SU-DHL-6 (cell line): ENCODE data around the gene HIBCH.

Source experiments
- H2AFZ ChIP-seq: fragments of 200-600 bp; sonication (generic); 2 replicates; pipeline ENCODE4 v1.6.1; 2014; ENCODE audit warnings: low read depth, mild to moderate bottlenecking, moderate library complexity, mixed read lengths, antibody characterized with exemption, low read length; ENCODE audit not compliant: severe bottlenecking
- H3F3A ChIP-seq: fragments of 200-600 bp; shearing (Covaris generic); 2 replicates; pipeline ENCODE4 v1.6.0; 2016; ENCODE audit warnings: antibody characterized with exemption, mild to moderate bottlenecking; ENCODE audit not compliant: insufficient read depth
- H3K27ac ChIP-seq: fragments of 200-600 bp; sonication (generic); 2 replicates; pipeline ENCODE4 v1.5.1; 2016; ENCODE audit warnings: low read depth, mild to moderate bottlenecking, low read length, moderate library complexity, mixed read lengths
- H3K27me3 ChIP-seq: fragments of 200-600 bp; sonication (generic), shearing (Covaris generic); 2 replicates; pipeline ENCODE4 v1.6.0; 2014; ENCODE audit warnings: mild to moderate bottlenecking, low read length
- H3K36me3 ChIP-seq: fragments of 200-600 bp; sonication (generic); 2 replicates; pipeline ENCODE4 v1.6.1; 2014; ENCODE audit warnings: mild to moderate bottlenecking, low read length, mixed read lengths
- H3K4me2 ChIP-seq: fragments of 300-600, 200-600 bp; shearing (Covaris generic), sonication (generic); 2 replicates; pipeline ENCODE4 v1.6.0; 2014; ENCODE audit warnings: low read length, low read depth, mild to moderate bottlenecking; ENCODE audit not compliant: poor library complexity, severe bottlenecking
- H3K4me3 ChIP-seq: fragments of 200-600 bp; sonication (generic); 2 replicates; pipeline ENCODE4 v1.5.1; 2014; ENCODE audit warnings: antibody characterized with exemption, low read length, mild to moderate bottlenecking, mixed read lengths; ENCODE audit not compliant: insufficient read depth, poor library complexity, severe bottlenecking
- H3K79me2 ChIP-seq: fragments of 200-600 bp; sonication (generic); 2 replicates; pipeline ENCODE4 v1.6.1; 2014; ENCODE audit warnings: mild to moderate bottlenecking, low read length, moderate library complexity; ENCODE audit not compliant: insufficient read depth
- H3K9ac ChIP-seq: fragments of 200-600 bp; sonication (generic); 2 replicates; pipeline ENCODE4 v1.7.0; 2014; ENCODE audit warnings: mild to moderate bottlenecking, low read length
- H3K9me2 ChIP-seq: fragments of 200-600 bp; sonication (generic); replicated peaks from 2 replicates; pipeline ENCODE4 v1.6.1; 2014; ENCODE audit warnings: low read length; ENCODE audit not compliant: insufficient read depth
- H3K9me3 ChIP-seq: fragments of 200-600 bp; sonication (generic); 2 replicates; pipeline ENCODE4 v1.6.1; 2014; ENCODE audit warnings: low read length, mixed read lengths; ENCODE audit not compliant: insufficient read depth
- H4K20me1 ChIP-seq: fragments of 200-600 bp; sonication (generic); 2 replicates; pipeline ENCODE4 v1.6.1; 2014; ENCODE audit warnings: low read depth, mild to moderate bottlenecking, antibody characterized with exemption, low read length, moderate library complexity, mixed read lengths
- EZH2phosphoT487 ChIP-seq: fragments of 200-600 bp; sonication (generic), shearing (Covaris generic); conservative IDR thresholded peaks from 2 replicates; pipeline ENCODE4 v1.6.1; 2018; ENCODE audit warnings: mild to moderate bottlenecking, antibody characterized with exemption, low read length, moderate library complexity, mixed read lengths
- TF ChIP-seq, protein P1 (sequence below): fragments of 200-600 bp; sonication (generic); IDR thresholded peaks from one replicate; pipeline ENCODE4 v1.5.1; 2017; ENCODE audit warnings: antibody characterized with exemption, mild to moderate bottlenecking, low read length, moderate library complexity; ENCODE audit not compliant: insufficient read depth, poor library complexity, severe bottlenecking

The HIBCH gene

DNA sequence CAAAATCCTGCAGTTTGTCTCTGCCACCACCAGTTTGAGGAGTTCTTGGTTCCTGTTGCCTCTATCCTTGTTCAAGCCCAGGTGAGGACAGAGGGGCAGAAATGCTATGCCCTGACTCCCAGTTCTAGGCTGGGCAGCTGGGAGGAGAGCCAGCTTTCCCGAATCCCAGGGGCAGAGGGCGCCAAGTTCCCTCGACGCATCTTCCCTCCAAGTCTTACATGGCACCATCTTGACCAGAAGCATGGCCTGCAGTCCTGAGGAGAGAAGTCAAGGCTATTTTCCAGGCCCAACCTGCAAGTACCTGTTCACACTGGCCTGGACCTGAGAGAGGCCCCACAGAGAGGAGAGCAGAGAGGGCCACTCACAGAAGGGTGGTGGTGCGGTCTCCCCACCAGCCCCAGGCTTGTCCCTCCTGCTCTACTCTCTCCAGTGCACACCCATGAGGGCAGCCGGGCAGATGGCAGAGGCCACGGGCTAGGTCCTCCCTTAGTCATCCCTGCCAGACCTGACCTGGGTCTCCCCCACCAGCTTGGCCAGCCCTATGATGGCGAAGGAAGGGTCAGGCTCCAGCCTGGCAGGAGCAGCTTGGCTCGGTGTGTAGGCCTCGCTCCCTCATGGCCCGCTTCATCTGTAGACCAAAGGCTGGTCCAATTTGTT lies 141.4 kb downstream of the HIBCH start:
- TF ChIP-seq EZH2phosphoT487, result no peak
- TF ChIP-seq, protein P1, sequence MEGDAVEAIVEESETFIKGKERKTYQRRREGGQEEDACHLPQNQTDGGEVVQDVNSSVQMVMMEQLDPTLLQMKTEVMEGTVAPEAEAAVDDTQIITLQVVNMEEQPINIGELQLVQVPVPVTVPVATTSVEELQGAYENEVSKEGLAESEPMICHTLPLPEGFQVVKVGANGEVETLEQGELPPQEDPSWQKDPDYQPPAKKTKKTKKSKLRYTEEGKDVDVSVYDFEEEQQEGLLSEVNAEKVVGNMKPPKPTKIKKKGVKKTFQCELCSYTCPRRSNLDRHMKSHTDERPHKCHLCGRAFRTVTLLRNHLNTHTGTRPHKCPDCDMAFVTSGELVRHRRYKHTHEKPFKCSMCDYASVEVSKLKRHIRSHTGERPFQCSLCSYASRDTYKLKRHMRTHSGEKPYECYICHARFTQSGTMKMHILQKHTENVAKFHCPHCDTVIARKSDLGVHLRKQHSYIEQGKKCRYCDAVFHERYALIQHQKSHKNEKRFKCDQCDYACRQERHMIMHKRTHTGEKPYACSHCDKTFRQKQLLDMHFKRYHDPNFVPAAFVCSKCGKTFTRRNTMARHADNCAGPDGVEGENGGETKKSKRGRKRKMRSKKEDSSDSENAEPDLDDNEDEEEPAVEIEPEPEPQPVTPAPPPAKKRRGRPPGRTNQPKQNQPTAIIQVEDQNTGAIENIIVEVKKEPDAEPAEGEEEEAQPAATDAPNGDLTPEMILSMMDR, result no peak
- no peaks in the 10 kb centered on the region for H3K27me3 ChIP-seq
- no peaks in the 10 kb centered on the region for H3K9me2 ChIP-seq
- no peaks in the 10 kb centered on the region for H3K79me2 ChIP-seq
- H3K4me3 ChIP-seq, result no peak overlapping the region
- peaks cover 5% of the 10 kb centered on the region; the same call in 1 of the 2 replicates for H3F3A ChIP-seq
- no peaks in the 10 kb centered on the region for H4K20me1 ChIP-seq
- H3K36me3 ChIP-seq, result no peaks in the 10 kb centered on the region
- H3K9ac ChIP-seq, result no peak overlapping the region
- H3K27ac ChIP-seq, result no peak overlapping the region
- no peak overlapping the region for H2AFZ ChIP-seq
- no peak overlapping the region for H3K4me2 ChIP-seq
- H3K9me3 ChIP-seq, result no peaks in the 10 kb centered on the region

DNA sequence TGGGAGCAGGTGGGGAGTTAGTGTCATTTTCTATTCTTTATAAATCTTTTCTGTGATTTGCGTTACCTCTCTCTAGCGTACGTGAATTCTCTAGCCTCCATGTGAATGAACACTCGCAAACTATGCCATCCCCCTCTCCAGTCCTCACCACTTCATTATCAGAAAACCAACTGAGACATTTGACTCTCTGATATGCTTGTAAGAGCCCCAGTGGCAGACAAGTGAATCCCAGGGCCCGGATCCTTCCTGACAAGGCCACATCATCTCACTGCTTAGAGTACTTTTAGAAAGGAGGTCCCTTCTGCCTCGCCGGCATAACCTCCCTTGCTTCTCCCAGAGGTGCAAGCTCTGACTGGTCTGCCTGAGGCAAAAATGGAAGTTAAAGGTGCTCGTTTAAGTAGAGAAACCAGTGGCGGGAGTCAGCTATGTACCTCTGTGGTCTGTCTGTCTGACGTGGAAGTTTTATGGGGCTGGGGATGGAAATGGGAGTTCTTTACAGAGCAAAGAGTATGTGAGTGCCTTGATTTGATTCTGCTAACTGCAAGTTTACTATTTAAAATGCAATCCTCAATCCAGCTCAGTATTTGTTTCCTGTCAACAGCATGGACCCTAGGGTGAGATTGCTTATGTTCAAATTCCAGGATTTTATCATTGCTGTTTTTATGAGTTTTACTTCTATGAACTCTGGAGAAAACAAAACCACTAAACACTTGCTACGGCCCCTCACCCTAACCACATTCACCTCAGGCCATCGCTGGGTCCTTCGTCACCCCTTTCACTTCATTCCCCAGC lies 142.2 kb downstream of the HIBCH start:
- Histone ChIP-seq H4K20me1 (no peaks in the 10 kb centered on the region), H3K9me2 (no peaks in the 10 kb centered on the region), H3K79me2 (no peaks in the 10 kb centered on the region), H3K27ac (no peak overlapping the region), H3K9ac (no peak overlapping the region), H3F3A (peaks cover 5% of the 10 kb centered on the region; the same call in 1 of the 2 replicates), H3K9me3 (no peaks in the 10 kb centered on the region), H2AFZ (no peak overlapping the region), H3K27me3 (no peaks in the 10 kb centered on the region), H3K4me3 (no peak overlapping the region), H3K4me2 (no peak overlapping the region), H3K36me3 (no peaks in the 10 kb centered on the region)
- TF ChIP-seq, protein P1, result no peak
- TF ChIP-seq EZH2phosphoT487, result no peak

DNA sequence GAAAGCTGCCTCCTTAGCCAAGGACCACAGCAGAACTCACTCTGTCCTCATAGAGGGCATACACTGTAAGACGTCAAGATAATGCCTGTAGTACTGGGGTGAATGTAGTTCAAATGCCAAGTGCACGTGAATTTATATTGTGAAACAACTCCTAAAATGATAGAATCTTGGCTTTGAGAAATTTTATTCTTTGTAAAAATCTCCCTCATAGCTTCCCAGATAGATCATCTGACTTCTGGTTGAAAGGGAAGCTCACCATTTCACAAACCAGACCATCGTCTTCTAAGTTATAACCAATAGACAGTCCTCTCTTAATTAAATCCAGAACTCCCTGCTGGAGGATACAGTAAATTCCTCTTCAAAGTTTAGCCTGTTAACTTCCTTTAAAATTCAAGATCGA lies 146.2 kb downstream of the HIBCH start:
- Histone ChIP-seq H3K9me3 (no peaks in the 10 kb centered on the region), H3K9me2 (no peaks in the 10 kb centered on the region), H2AFZ (no peak overlapping the region), H3K27ac (no peak overlapping the region), H3K9ac (no peak overlapping the region), H4K20me1 (no peaks in the 10 kb centered on the region), H3K27me3 (no peaks in the 10 kb centered on the region), H3K79me2 (no peaks in the 10 kb centered on the region), H3K36me3 (no peaks in the 10 kb centered on the region), H3K4me3 (no peak overlapping the region), H3K4me2 (no peak overlapping the region), H3F3A (no peaks in the 10 kb centered on the region)
- TF ChIP-seq, protein P1, result no peak
- no peak for TF ChIP-seq EZH2phosphoT487
